Sigmoid colon (tissue), 7 donors: ENCODE results near the gene SUSD1. TPM values are rescaled to one million over a fixed set of nuclear protein-coding genes. Genes with fewer than 3 reads are reported as not detected.
"Not testable (repeated sequence)": the region's sequence is repeated elsewhere in the genome, so short reads cannot be mapped to it uniquely, and the experiment has no call there.

Experiments used
- DNase-seq: peaks from one replicate; pipeline ENCODE4 v3.0.0-alpha.2; 2019
- H3K27ac ChIP-seq, 4 donors: fragments of 200-600 bp; sonication (generic); one replicate each; pipeline ENCODE4 v1.5.1; 2016 to 2019; ENCODE audit warnings: mild to moderate bottlenecking in 1 of 4
- H3K27me3 ChIP-seq, 3 donors: fragments of 200-600 bp; sonication (generic); one replicate each; pipeline ENCODE4 v1.5.1; 2019; ENCODE audit warnings: mild to moderate bottlenecking in 1 of 3
- H3K36me3 ChIP-seq, 4 donors: fragments of 200-600 bp; sonication (generic); one replicate each; pipeline ENCODE4 v1.5.1; 2016 to 2019
- H3K4me1 ChIP-seq, 4 donors: fragments of 200-600 bp; sonication (generic); one replicate each; pipeline ENCODE4 v1.5.1; 2017 to 2019
- H3K4me3 ChIP-seq, 4 donors: fragments of 200-600 bp; sonication (generic); one replicate each; pipeline ENCODE4 v1.5.1; 2017 to 2019; ENCODE audit warnings: mild to moderate bottlenecking in 2 of 4, moderate library complexity in 1 of 4
- H3K9me3 ChIP-seq, 4 donors: fragments of 200-600 bp in 3 of 4; sonication (generic) in 3 of 4; one replicate each; pipeline versions ENCODE4 v1.5.1 to v1.6.1; 2013 to 2019
- EP300 ChIP-seq, 4 donors: sonication (generic); formaldehyde crosslinking; IDR thresholded peaks; one replicate each; pipeline ENCODE4 v1.6.1; 2017; ENCODE audit warnings: antibody characterized with exemption in 4 of 4
- POLR2A ChIP-seq, 2 donors: fragments of 450-650 bp; IDR thresholded peaks; one replicate each; pipeline ENCODE4 v1.6.1; 2016; ENCODE audit warnings: antibody characterized with exemption in 2 of 2, mild to moderate bottlenecking in 2 of 2, moderate library complexity in 2 of 2
- POLR2AphosphoS5 ChIP-seq, 4 donors: sonication (generic); formaldehyde crosslinking; IDR thresholded peaks; one replicate each; pipeline ENCODE4 v1.6.1; 2017; ENCODE audit warnings: antibody characterized with exemption in 4 of 4
- WGBS, 2 donors: extraction: QIAGEN DNeasy Blood & Tissue Kit; methylation state at CpG; one replicate each; pipeline ENCODE4 v1.1.7; 2013; 5-methylcytosine and 5-hydroxymethylcytosine counted together
- intact Hi-C: fragments of 100-400 bp; cut with DNase I; formaldehyde crosslinking; loops from one replicate; pipeline ENCODE4 v1.15.1; 2023
- polyA plus RNA-seq, 3 donors: library from polyadenylated mRNA; stranded (reverse); fragments of 200-250 nt; gene quantifications; one replicate each; pipeline ENCODE4 v1.2.3, GENCODE V29; 2013
- total RNA-seq, 4 donors: library from RNA; depleted of rRNA; stranded (reverse); fragments of >200 nt; gene quantifications; one replicate each; pipeline ENCODE4 v1.1.0, GENCODE V29; 2016
- TF ChIP-seq, protein P1 (sequence below), 4 experiments: fragments of 450-650 bp in 3 of 4; fragments of 200-600 bp in 1 of 4; IDR thresholded peaks; one replicate each; pipeline ENCODE4 v1.5.1; 2016 to 2019; ENCODE audit warnings: antibody characterized with exemption in 4 of 4, mild to moderate bottlenecking in 3 of 4, moderate library complexity in 2 of 4
- donor health status: healthy with polysubstance abuse.
- donor health status: Bipolar disorder and iron deficiency.
- donor health status: healthy.

SUSD1 gene
- total and polyA plus RNA-seq, 7 donors = 1.8 to 10.7 (median 4.7) TPM

DNA sequence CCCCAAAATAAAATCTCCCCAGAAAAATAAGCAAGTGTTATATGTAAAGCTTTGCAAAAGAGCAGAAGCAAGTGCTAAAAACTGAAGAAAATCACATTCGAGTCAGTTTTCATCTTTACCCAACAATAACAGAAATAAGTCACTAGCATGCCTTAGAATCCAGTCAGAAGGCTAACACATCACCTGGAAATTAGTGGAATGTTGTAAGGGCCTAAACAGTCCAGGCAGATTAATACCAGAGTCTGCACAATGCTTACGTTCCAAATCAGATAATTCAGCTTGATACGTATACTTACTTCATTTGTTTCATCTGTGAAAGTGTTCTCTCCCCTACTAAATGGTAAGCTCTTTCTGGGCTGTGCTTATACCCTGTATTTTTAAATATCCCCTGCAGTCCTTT, 42.7 kb downstream of the SUSD1 start:
- Histone ChIP-seq H3K9me3 (no peaks in the 10 kb centered on the region), H3K4me1 (no peaks in the 10 kb centered on the region), H3K27ac (no peak overlapping the region), H3K27me3 (no peaks in the 10 kb centered on the region), H3K4me3 (no peak overlapping the region), H3K36me3 (no peaks in the 10 kb centered on the region)
- DNase-seq = no peak
- TF ChIP-seq EP300 (IDR thresholded peaks at IDR 0.05) (no peak), POLR2A (IDR thresholded peaks at IDR 0.05) (no peak), POLR2AphosphoS5 (IDR thresholded peaks at IDR 0.05) (no peak)
- TF ChIP-seq, protein P1, sequence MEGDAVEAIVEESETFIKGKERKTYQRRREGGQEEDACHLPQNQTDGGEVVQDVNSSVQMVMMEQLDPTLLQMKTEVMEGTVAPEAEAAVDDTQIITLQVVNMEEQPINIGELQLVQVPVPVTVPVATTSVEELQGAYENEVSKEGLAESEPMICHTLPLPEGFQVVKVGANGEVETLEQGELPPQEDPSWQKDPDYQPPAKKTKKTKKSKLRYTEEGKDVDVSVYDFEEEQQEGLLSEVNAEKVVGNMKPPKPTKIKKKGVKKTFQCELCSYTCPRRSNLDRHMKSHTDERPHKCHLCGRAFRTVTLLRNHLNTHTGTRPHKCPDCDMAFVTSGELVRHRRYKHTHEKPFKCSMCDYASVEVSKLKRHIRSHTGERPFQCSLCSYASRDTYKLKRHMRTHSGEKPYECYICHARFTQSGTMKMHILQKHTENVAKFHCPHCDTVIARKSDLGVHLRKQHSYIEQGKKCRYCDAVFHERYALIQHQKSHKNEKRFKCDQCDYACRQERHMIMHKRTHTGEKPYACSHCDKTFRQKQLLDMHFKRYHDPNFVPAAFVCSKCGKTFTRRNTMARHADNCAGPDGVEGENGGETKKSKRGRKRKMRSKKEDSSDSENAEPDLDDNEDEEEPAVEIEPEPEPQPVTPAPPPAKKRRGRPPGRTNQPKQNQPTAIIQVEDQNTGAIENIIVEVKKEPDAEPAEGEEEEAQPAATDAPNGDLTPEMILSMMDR (IDR thresholded peaks at IDR 0.05) = no peak
- 97% methylated on average over 3 of the region's 3 CpGs for WGBS, 2 donors
- intact Hi-C loops = no loop called here

DNA sequence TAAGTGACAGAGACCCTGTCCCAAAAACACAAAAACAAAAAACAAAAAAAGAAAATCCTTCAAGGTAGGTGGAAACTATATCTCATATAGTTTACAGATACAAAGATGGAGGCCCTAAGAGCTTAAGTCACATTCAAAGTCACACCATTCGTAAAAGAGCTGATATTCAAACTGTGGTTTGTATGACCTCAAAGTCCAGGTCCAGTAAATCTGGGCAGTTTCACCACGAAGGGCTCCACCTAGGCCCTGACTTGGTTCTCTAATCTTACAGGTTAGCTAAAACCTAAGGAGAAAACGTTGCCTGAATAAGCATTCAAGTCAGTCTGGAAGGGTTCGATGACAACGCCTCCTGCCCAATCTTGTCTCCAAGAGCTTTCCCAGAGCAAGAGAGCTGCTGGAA, 44.1 kb downstream of the SUSD1 start:
- no peak overlapping the region for H3K27ac ChIP-seq
- WGBS, 2 donors = 54 to 80% methylated on average over 5 of the region's 5 CpGs
- no peak overlapping the region for H3K4me3 ChIP-seq
- no peaks in the 10 kb centered on the region for H3K27me3 ChIP-seq
- H3K36me3 ChIP-seq = no peaks in the 10 kb centered on the region
- TF ChIP-seq POLR2A (IDR thresholded peaks at IDR 0.05) = no peak
- no peaks in the 10 kb centered on the region for H3K9me3 ChIP-seq
- intact Hi-C loops = no loop called here
- no peak for DNase-seq
- no peaks in the 10 kb centered on the region for H3K4me1 ChIP-seq

DNA sequence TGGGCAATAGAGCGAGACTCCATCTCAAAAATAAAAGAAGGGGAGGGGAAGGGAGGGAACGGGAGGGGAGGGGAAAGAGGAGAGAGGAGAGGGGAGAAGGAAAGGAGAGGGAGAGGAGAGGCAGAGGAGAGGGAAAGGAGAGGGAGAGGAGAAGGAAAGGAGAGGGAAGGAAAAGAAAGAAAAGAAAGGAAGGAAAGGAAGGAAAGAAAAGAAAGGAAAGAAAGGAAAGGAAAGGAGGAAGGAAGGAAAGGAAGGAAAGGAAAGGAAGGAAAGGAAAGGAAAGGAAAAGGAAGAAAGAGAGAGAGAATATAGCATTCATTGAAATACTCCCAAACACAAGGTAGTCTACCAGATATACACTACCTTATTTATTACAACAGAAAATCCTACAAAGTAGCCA, 44.8 kb downstream of the SUSD1 start:
- TF ChIP-seq, protein P1 (IDR thresholded peaks at IDR 0.05) = no peak
- no peak for TF ChIP-seq EP300 (IDR thresholded peaks at IDR 0.05)
- TF ChIP-seq POLR2A (IDR thresholded peaks at IDR 0.05) = no peak
- TF ChIP-seq POLR2AphosphoS5 (IDR thresholded peaks at IDR 0.05) = no peak
- 93 to 94% methylated on average over 2 of the region's 2 CpGs for WGBS, 2 donors
- no peaks in the 10 kb centered on the region for H3K36me3 ChIP-seq
- H3K27me3 ChIP-seq = no peaks in the 10 kb centered on the region
- H3K9me3 ChIP-seq = no peaks in the 10 kb centered on the region
- intact Hi-C loops = no loop called here
- no peak for DNase-seq
- no peaks in the 10 kb centered on the region for H3K4me1 ChIP-seq
- H3K4me3 ChIP-seq = no peak overlapping the region
- no peak overlapping the region for H3K27ac ChIP-seq

DNA sequence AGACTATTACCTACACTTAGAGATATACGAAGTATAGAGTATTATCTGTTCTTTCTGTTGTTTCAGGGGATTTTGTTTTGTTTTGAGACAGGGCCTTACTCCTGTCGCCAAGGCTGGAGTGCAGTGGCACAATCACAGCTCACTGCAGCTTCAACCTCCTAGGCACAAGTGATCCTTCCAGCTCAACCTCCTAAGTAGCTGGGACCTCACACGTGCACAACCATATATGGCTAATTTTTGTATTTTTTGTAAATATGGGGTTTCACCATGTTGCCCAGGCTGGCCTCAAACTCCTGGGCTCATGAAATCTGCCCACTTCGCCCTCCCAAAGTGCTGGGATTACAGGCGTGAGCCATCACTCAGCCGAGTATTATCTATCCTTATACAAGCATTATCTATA, 45.9 kb downstream of the SUSD1 start:
- Histone ChIP-seq H3K9me3 (no peaks in the 10 kb centered on the region), H3K27ac (no peak overlapping the region), H3K27me3 (no peaks in the 10 kb centered on the region), H3K4me1 (no peaks in the 10 kb centered on the region), H3K36me3 (no peaks in the 10 kb centered on the region), H3K4me3 (no peak overlapping the region)
- TF ChIP-seq POLR2AphosphoS5 (IDR thresholded peaks at IDR 0.05) (no peak), EP300 (IDR thresholded peaks at IDR 0.05) (no peak), POLR2A (IDR thresholded peaks at IDR 0.05) (no peak)
- no peak for DNase-seq
- intact Hi-C loops = no loop called here
- 91 to 95% methylated on average over 6 of the region's 6 CpGs for WGBS, 2 donors

DNA sequence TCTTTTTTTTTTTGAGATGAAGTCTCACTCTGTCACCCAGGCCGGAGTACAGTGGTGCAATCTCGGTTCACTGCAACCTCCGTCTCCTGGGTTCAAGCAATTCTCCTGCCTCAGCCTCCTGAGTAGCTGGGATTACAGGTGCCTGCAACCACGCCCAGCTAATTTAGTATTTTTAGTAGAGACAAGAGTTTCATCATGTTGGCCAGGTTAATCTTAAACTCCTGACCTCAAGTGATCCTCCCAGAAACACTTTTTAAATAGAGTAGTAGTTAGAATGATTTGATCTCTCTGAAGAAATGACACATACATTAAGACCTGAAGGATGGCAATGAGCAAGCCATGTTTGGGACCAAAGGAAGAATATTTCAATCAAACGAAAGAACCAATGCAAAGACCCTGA, 46.7 kb downstream of the SUSD1 start:
- H3K27me3 ChIP-seq, H3K9me3 ChIP-seq, H3K4me3 ChIP-seq, H3K4me1 ChIP-seq, intact Hi-C loops, H3K36me3 ChIP-seq, H3K27ac ChIP-seq, DNase-seq: not testable (repeated sequence)
- WGBS, 2 donors = 33 to 74% methylated on average over 5 of the region's 5 CpGs

DNA sequence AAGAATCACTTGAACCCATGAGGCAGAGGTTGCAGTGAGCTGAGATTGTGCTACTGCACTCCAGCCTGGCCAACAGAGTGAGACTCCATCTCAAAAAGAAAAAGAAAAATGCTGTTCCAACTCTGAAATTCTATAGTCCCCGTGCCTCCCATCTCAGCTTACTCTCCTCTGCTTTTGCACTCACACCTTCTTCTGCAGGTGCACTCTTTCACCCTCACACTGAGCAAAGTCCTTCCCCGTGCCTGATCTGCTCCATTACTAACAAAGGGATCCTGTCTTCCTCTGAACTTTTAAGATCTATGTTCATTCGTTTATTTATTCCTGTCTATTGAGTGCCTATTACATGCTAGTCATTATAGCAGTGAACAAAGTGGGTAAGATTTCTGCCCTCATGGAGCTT, 47.8 kb downstream of the SUSD1 start:
- intact Hi-C loops = no loop called here
- Histone ChIP-seq H3K27ac (no peak overlapping the region), H3K4me3 (no peak overlapping the region), H3K4me1 (no peaks in the 10 kb centered on the region), H3K9me3 (no peaks in the 10 kb centered on the region), H3K27me3 (no peaks in the 10 kb centered on the region), H3K36me3 (no peaks in the 10 kb centered on the region)
- no peak for DNase-seq
- TF ChIP-seq, protein P1 (IDR thresholded peaks at IDR 0.05) = no peak
- TF ChIP-seq EP300 (IDR thresholded peaks at IDR 0.05) (no peak), POLR2A (IDR thresholded peaks at IDR 0.05) (no peak), POLR2AphosphoS5 (IDR thresholded peaks at IDR 0.05) (no peak)
- 31 to 73% methylated on average over 3 of the region's 3 CpGs for WGBS, 2 donors
